HG02763 (cell line): ENCODE measurements around the gene EIF4E3.

ENCODE experiments used
- ATAC-seq: cut with Tn5 transposase; IDR thresholded peaks from one replicate; pipeline ENCODE4 v1.9.1; 2021; ENCODE audit warnings: mild to moderate bottlenecking, moderate library complexity; ENCODE audit not compliant: unreplicated experiment

Gene EIF4E3

DNA sequence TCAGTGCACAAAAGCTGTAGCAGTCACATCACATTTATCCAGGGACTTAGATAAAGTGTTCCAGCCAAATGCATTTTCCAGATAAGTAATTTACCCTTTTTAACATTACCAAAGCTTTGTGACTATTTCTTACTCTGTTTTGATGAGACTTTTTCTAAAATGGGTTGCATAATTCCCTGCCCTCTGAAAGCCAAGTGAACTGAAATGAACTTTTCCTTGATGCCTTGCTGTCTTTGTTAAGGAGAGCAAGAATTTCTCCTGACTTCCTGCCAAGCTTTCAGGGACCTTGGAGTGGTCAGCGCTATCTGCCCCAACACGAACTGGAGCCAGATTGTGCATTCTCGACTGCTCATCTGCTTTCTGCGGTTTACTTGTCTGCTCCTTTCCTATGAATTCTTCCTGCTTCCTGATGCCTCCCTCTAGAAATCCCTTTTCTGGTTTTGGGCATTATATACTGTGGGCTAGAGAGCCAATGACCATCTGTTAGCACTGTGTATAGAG, 34.8 kb downstream of the EIF4E3 start:
- ATAC-seq = no peak

DNA sequence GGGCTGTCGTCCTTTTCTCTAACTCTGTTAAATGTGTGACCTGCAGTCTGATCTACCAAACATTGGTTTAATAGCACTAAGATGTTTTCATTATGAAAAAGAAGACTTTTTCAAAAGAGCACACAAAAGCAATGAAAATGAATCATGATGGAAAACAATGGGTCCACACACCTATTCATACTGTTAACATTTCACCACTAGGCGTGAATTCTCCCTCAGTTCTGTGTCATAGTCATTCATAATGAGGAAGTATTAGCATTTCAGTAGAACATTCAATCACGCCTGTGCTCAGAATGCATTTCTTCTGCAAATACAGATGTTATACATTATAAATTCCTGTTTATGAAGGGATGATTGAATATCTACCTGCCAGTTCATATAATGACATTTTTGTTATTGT, 35.9 kb downstream of the EIF4E3 start:
- no peak for ATAC-seq

GRCh38 chr3:71688121-71688520, 37.1 kb downstream of the EIF4E3 start:
- no peak for ATAC-seq

DNA sequence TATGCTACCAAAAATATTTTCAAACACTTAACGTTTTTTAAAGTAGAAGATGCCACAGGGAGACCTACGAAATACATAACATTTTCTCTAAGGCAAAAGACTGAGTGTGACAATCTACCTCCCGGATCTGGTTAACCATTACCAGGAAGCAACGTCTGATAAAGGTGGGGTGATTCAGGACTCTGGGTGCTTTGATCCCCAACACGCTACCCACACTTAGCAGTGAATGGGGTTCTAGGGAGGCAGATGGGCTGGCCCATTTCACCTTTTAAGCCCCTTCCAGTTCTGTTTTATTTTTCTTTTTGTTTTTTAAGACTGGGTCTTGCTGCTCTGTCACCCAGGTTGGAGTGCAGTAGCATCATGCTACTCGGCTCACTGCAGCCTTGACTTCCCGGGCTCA, 39.5 kb downstream of the EIF4E3 start:
- no peak for ATAC-seq

GRCh38 chr3:71684757-71685386, 40.3 kb downstream of the EIF4E3 start:
- ATAC-seq = no peak

DNA sequence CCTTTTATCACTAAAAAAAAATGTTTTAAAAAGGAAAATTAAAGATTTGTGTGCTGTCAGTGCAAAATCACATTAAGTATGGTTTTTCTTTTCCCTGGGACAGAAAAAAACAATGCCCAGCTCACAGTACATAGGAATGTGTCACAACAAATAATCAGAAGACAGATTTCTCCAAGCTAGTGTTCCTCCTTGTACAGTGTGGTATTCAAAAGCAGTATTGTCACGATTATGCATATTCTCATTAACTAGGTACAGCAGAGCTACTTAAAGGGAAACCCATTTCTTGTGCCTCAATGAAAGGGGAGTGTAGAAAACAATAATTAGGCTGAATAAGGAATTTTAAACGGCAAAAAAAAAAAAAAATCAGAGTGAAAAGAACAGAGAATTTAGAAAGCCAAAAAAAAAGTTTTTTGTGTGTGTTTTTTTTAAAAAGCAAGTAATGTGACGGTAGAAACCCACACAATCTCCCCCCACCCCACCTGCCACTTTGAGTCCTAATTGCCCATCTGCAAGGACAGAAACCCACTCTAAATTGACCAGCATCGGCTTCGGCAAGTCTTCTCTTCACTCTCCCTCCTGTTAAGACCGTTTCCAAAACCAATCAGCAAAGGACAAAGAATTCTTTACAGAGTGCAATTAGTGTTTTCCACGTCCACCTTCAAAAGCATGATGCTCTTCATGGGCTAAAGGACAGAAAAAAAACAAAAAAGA, 41.0 kb downstream of the EIF4E3 start:
- no peak for ATAC-seq

DNA sequence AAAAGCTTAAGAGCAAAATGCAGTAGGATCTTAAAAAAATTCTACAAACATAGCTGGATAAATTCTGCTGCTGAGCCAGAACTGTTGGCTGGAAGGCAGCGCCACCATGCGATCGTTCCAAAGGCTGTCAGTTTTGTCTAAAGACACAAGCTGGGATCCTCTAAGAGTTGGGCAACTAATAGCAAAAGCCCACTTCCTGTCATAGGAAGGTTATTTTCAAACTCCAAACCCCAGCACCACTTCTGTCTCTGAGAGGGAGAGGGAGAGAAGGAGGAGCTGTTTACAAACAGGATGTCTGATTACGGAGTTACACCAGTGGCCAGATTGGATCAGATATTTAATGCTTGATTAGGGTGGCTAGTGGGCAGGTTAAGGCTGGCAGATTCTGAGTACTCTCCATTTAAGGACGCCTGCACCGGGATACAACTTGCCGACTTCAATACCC, 44.0 kb downstream of the EIF4E3 start:
- no peak for ATAC-seq

DNA sequence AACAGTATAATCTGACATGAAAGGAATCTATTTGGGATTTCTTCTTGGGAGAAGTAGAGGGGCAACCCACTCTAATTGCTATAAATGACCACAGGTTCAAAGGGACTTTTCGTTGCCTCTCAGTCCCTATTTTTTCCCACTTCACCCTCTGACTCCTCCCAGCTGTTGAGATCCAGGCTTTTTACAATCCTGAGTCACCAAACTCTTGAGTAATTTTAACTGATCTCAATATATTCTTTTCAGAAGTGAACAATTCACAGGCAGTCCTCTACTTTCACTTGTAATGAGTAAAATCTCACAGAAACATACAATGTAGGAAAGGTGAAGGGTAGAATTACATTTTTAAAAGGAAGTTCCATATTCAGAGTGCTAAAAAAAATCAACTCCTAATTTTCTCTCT, 44.6 kb downstream of the EIF4E3 start:
- no peak for ATAC-seq

DNA sequence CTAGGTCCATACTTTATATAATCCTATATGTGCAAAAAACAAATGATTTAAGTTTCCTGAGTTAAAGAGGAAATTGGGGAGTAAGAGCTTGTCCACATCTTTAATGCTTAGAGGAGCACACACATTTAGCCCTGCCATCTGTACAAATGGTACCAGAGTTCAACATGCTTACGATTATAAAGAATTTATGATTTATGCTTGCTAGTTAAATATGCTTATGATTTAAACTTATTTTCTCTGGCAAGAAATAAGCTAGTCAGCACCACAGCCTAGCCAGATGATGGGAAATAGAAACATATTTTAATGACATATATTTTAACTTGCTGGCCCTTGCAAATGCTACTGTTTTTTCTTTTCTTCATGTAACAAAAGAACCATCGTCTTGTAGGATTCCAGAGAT, 48.3 kb downstream of the EIF4E3 start:
- no peak for ATAC-seq

DNA sequence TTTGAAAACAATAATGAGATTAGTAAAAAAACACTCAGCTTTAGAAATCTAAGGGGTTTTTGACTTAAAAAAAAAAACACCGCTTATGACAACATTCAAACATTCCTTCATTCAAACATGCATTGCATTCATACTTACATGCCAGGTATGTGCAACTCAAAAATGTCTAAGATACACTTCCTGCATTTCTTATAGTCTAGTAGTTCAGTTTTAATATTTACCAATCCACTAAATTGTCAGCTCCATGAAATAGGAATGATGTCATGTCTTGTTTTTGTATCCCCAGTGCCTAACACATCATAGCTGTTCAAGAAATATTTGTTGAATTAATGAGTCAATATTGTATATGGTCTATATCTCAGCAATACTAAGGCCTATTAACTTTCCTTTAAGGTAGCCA, 51.7 kb downstream of the EIF4E3 start:
- no peak for ATAC-seq

GRCh38 chr3:71672807-71673206, 52.4 kb downstream of the EIF4E3 start:
- no peak for ATAC-seq

GRCh38 chr3:71672340-71672739, 52.9 kb downstream of the EIF4E3 start:
- no peak for ATAC-seq

GRCh38 chr3:71671216-71671845, 53.9 kb downstream of the EIF4E3 start:
- ATAC-seq = no peak

GRCh38 chr3:71662568-71662967, 62.6 kb downstream of the EIF4E3 start:
- no peak for ATAC-seq

GRCh38 chr3:71662056-71662455, 63.1 kb downstream of the EIF4E3 start:
- no peak for ATAC-seq

DNA sequence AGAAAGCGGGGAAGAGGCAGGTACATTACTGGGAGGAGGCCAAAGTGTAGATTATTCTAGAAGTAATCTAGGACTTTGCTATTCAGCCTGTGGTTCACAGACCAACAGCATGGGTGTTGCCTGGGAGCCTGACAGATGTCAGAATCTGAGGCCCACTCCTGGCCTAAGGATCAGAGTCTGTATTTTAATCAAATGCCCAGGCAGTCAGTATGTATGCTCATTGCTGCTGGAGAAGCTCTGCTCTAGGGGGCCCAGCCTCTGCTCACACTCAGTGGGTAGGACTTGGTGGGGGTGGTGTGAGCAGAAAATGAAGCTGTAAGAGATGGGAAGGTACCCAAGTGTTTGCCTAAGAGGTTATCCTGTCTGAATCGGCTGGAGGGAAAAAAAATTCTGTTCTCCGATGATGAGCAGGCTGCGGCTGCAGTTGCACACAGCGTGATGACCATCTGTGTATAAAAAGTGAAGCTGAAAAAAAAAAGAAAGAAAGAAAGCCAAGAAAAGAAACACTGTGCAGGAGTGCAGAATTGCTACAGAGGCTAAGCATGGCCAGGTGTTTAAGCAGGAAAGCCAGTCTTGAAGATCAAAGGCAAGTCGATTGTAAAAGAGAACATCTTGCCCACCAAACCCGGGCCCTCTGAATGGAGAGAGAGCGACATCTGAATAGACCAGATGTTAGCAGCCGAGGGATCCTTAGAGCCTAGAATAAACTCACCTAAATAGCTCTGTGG, 65.2 kb downstream of the EIF4E3 start:
- ATAC-seq = no peak

DNA sequence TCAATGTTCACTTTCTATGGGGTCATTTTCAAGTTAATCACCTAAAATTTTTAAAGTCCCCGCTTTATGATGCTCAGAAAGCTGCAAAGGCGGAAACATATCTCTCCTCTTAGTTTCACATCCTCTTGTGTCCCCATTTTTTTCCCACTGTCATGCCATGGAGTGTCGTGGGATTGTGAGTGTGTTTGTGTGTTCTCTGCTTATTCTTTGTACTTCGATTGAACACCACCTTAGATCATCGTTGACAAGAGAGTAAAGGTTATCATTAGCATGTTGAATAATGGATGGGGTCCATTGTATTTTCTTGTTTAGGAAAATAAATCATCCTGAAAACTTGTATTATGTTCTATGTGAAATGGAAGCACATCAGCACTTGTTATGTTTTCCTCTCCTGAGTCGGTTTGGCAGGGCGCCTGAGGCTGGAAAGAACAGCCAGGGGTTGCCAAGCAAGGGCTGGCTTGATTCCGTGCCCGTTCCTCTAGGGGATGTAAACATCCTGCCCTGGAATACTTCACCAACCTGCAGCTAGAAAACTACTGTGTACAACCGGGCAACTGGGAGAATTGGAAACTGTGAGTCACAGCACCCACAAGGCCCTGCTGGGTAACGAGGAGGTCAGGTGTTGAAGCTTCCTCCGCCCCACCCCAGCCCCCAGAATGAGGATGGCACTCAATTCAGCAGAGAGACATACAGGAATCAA, 67.2 kb downstream of the EIF4E3 start:
- no peak for ATAC-seq

DNA sequence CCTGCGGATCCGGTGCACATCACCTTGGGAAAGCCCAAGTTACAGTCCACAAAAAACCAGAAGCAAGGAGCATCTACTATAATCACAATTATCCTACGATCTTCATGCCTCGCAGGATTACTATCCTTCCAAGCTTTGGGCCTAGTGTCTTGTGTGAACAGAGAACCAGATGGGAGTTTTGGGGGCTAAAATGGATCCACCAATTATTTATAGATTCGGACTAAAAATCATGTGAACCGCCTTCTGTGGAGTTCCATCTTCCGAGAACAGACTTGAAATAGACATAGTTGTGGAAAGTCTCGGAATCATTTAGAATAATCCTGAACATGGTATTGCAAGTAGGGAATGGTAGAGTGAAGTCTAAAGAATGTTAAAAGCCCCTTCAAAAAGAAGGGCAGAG, 70.1 kb downstream of the EIF4E3 start:
- ATAC-seq = no peak

- no peak for ATAC-seq
These were observed 71.8 kb downstream of the EIF4E3 start for GRCh38 chr3:71653414-71653807.

DNA sequence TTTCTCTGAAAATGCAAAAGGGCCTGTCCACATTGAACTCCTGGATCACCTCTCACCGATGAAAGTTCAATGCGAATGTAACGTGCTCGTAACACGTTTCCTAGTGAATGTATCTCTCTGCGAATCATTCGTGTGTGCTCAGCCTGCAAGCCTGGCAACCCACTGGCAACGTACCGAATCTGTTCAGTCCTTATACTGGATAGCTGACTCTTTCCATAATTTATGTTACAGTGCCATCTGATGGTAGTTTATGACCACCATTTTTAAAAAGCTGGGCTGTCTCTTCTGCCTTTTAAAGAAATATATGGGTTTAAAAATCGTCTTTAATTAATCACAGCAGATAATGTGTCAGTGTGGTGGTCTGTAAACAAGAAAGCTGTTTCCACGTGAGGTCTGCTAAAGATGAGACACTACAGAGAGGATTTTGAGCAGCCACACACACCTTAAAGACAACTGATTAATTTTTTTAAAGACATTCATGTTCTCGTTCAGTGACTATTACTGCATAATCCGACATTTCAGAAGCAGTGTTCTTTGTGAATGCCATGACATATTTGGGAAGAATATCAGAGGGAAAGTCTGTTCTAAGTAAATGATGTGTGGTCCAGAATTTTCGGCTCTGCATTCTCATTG, 72.3 kb downstream of the EIF4E3 start:
- ATAC-seq = no peak
